ENCODE results near the gene FCAR.
"Not testable (repeated sequence)": the region's sequence is repeated elsewhere in the genome, so short reads cannot be mapped to it uniquely, and the experiment has no call there.

Gene FCAR

DNA sequence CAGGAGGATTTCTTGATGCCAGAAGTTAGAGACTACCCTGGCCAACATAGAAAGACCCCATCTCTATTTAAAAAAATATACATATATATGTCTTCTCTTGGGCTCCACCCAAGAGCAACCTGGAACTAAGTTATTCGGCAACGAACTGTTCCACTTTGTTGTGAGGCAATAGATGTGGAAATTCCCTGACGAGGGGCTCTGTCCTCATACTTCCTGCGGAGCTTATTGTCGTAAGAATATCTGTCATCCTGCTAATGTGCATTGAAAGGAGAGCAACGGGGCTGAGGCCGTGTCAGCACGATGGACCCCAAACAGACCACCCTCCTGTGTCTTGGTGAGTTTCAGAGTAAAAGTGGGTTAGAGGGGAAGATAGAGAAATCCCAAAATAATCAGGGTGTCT lies at the start of gene FCAR:
FCAR (plus strand) TSS at position 246 of the 400 bp plus-strand sequence; CDS start at position 301, 55 bp downstream.
- no peak for DNase-seq (ENCODE audit: low read depth in 2 of 2)

DNA sequence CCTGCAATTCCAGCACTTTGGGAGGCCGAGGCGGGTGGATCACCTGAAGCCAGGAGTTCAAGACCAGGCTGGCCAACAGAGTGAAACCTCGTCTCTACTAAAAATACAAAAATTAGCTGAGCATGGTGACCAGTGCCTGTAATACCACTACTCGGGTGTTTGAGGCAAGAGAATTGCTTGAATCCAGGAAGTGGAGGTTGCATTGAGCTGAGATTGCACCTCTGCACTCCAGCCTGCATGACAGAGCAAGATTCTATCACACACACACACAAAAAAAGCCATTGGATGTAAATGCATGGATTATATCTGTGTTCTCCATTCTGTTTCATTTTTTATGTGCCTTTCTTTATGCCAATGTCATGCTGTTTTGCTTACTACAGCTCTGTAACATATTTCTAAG lies 49.6 kb upstream of the FCAR start:
- DNase-seq (ENCODE audit: low read depth in 2 of 2) = not testable (repeated sequence)

DNA sequence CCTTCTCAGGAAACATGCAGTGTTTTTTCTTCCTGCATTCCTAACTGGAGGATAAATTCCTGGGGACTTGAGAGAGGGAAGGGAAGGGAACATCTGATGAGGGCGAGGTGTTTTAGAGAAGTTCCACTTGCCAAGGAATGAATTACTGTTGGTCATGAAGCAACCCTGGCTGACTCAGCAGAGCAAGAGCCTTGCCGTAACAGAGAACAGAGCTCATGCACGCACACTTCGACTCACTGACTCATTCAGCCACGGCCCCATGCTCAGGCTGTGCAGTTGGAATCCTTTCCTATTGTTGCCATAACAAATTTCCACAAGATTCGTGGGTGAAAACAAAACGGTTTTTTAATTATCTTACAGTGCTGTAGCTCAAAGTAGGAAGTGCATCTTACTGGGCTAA lies 48.7 kb upstream of the FCAR start:
- DNase-seq (ENCODE audit: low read depth in 2 of 2) = not testable (repeated sequence)

DNA sequence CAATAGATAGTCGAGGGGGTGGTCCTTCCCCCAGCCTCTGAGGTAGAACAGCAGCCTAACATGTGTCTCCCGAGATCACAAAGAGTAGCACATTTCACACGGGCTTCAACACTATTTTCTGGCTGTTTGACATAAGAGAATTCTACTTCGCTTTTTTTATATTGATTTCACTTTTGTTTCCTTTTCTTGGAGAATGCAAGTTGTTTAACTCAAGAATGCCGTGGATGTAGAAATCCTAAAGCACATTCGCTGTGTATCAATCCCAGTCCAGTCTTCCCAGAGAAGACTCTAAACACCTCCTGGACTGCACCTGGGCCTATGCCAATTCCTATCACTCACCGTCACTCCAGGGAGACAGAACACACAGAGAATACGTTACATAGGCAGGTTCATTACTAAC lies 46.0 kb upstream of the FCAR start:
- not testable (repeated sequence) for DNase-seq (ENCODE audit: low read depth in 2 of 2)

DNA sequence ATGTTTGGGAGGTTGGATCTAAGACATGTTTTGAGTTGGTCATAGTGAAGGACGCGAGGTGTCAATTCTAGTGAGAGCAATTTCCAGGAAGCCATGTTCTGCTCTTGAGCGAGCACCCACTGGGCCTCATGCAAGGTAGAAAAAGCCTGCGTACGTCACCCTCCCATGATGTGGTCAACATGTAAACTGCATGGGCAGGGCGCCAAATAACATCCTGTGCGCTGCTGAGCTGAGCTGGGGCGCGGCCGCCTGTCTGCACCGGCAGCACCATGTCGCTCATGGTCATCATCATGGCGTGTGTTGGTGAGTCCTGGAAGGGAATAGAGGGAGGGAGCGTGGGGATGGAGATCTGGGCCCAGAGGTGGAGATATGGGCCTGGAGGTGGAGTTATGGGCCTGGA lies 41.5 kb upstream of the FCAR start, which contains the start of gene KIR2DS4:
KIR2DS4 (plus strand) TSS at position 181 of the 400 bp plus-strand sequence.
- DNase-seq (ENCODE audit: low read depth in 2 of 2) = not testable (repeated sequence)

DNA sequence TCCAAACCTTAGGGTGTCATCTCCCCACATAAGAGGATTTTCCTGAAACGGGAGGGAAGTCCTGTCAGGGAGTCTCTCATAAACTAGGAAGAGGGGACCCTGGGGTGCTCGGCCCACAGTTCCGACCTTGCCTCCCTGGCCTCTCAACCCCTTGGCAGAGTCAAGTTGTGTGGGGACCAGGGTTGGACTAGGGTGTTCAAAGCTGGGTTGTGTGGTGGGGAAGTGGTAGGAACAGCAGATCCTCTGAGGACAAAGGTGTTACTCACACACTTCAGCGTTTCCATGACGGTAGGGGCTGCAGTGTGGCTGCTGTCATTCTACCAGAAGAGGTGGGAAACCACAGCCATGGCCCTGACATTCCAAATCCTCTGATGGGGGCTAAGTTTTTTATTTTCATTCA lies 38.9 kb upstream of the FCAR start:
- DNase-seq (ENCODE audit: low read depth in 2 of 2) = peak in 1 of 2 donors; percentile 21

DNA sequence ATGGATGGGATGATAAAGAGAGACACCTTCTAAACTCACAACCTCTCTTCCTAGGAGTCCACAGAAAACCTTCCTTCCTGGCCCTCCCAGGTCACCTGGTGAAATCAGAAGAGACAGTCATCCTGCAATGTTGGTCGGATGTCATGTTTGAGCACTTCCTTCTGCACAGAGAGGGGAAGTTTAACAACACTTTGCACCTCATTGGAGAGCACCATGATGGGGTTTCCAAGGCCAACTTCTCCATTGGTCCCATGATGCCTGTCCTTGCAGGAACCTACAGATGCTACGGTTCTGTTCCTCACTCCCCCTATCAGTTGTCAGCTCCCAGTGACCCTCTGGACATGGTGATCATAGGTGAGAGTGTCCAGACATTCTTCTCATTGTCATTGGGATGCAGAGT lies 36.5 kb upstream of the FCAR start:
- DNase-seq (ENCODE audit: low read depth in 2 of 2) = not testable (repeated sequence)

DNA sequence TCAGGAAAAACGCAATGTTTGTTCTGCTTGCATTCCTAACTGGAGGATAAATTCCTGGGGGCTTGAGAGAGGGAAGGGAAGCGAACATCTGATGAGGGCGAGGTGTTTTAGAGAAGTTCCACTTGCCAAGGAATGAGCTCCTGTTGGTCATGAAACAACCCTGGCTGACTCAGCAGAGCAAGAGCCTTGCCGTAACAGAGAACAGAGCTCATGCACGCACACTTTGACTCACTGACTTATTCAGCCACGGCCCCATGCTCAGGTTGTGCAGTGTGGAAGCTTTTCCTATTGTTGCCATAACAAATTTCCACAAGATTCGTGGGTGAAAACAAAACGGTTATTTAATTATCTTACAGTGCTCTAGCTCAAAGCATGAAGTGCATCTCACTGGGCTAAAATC lies 30.9 kb upstream of the FCAR start:
- not testable (repeated sequence) for DNase-seq (ENCODE audit: low read depth in 2 of 2)

DNA sequence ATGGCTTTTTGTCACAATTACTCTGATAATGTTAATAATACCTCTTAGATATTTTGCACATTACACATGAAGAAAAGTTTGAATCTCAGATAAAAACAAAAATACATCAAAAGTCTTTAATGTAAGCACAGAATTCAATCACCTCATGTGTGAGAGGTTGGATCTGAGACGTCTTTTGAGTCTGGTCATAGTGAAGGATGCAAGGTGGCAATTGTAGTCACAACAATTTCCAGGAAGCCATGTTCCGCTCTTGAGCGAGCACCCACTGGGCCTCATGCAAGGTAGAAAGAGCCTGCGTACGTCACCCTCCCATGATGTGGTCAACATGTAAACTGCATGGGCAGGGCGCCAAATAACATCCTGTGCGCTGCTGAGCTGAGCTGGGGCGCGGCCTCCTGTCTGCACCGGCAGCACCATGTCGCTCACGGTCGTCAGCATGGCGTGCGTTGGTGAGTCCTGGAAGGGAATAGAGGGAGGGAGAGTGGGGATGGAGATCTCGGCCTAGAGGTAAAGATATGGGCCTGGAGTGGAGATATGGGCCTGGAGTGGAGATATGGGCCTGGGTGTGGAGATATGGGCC lies 23.9 kb upstream of the FCAR start, which contains the start of gene KIR3DL2:
KIR3DL2 (plus strand) TSS at position 383 of the 580 bp plus-strand sequence; CDS start at position 416, 33 bp downstream.
- DNase-seq (ENCODE audit: low read depth in 2 of 2) = peak in 1 of 2 donors; percentile 21

DNA sequence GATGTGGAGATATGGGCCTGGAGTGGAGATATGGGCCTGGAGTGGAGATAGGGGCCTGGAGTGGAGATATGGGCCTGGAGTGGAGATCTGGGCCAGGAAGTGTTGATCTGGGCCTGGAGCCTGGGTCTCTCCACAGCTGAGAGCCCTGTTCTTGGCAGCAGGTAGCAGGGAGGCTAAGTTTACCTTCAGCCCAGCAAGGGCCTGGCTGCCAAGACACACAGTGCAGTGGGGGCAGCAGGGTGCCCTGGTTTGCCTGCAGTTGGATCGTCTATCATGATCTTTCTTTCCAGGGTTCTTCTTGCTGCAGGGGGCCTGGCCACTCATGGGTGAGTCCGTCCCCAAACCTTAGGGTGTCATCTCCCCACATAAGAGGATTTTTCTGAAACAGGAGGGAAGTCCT lies 23.1 kb upstream of the FCAR start:
- no peak for DNase-seq (ENCODE audit: low read depth in 2 of 2)

DNA sequence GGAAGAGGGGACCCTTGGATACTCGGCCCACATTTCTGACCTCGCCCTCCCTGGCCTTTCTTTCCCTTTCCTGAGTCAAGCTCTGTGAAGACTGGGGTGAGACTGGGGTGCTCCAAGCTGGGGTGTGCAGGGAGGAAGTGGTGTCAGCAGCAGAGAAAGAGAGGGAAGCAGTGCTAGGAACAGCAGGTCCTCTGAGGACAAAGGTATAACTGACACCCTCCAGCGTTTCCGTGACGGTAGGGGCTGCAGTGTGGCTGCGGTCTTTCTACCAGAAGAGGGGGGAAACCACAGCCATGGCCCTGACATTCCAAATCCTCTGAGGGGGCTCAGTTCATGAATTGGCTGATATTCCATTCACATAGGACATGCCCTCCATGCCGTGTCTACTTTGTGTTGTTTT lies 22.7 kb upstream of the FCAR start:
- DNase-seq (ENCODE audit: low read depth in 2 of 2) = no peak

DNA sequence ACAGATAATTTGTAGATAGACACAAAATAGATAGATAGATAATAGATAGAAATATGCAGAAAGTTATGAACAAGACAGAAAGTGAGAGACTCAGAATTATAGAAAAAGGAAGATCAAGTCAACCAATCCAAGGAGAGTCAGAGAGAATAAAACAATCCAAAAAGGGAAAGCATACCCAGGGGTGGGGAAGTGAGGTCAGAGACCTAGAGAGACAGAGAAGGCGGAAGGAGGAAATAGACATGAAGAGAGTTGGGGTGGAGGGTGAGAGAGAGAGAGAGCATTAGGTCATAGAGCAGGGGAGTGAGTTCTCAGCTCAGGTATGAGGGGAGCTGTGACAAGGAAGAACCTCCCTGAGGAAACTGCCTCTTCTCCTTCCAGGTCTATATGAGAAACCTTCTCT lies 18.8 kb upstream of the FCAR start:
- DNase-seq (ENCODE audit: low read depth in 2 of 2) = not testable (repeated sequence)

DNA sequence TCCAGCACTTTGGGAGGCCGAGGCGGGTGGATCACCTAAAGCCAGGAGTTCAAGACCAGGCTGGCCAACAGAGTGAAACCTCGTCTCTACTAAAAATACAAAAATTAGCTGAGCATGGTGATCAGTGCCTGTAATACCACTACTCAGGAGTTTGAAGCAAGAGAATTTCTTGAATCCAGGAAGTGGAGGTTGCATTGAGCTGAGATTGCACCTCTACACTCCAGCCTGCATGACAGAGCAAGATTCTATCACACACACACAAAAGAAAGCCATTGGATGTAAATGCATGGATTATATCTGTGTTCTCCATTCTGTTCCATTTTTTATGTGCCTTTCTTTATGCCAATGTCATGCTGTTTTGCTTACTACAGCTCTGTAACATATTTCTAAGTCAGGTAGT lies 15.6 kb upstream of the FCAR start:
- not testable (repeated sequence) for DNase-seq (ENCODE audit: low read depth in 2 of 2)

DNA sequence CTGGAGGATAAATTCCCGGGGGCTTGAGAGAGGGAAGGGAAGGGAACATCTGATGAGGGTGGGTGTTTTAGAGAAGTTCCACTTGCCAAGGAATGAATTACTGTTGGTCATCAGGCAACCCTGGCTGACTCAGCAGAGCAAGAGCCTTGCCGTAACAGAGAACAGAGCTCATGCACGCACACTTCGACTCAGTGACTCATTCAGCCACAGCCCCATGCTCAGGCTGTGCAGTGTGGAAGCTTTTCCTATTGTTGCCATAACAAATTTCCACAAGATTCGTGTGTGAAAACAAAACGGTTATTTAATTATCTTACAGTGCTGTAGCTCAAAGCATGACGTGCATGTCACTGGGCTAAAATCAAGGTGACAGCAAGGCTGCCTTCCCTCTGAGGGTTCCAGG lies 14.6 kb upstream of the FCAR start:
- not testable (repeated sequence) for DNase-seq (ENCODE audit: low read depth in 2 of 2)

DNA sequence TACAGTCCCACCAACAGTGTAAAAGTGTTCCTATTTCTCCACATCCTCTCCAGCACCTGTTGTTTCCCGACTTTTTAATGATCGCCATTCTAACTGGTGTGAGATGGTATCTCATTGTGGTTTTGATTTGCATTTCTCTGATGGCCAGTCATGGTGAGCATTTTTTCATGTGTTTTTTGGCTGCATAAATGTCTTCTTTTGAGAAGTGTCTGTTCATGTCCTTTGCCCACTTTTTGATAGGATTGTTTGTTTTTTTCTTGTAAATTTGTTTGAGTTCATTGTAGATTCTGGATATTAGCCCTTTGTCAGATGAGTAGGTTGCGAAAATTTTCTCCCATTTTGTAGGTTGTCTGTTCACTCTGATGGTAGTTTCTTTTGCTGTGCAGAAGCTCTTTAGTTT lies 10.6 kb upstream of the FCAR start:
- not testable (repeated sequence) for DNase-seq (ENCODE audit: low read depth in 2 of 2)

DNA sequence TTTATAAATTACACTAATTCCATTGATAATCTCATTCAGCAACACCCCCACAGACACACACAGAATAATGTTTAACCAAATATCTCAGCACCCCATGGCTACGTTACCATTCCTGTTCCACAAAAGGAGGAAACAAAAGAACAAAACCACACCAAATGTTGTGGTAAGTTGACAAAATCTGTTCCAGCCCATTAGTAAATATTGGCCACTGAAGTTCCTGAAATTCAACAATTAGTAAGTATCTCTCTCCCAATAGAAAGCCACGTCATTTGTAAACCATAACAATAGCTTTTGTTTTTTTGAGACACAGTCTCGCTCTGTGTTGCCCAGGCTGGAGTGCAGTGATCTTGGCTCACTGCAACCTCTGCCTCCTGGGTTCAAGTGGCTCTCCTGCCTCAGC lies 2.3 kb upstream of the FCAR start:
- no peak for DNase-seq (ENCODE audit: low read depth in 2 of 2)

DNA sequence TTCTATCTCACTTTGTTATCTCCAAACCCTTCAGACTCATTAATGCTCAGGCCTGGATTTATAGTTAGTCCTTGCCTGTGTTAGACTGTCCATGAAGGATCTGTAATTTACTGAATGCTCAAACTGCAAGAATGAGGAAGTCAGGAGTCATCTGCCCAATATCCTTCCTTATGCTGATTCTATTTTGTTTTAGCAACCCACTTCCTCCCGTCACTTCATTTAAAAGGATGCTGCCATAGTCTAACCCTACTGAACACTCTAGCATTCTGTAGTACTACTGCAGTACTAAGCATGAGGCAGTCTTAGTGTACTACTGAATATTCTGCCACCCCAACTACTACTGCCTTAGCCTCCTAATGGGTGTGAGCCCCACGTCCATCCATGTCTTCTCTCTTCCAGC lies 1.5 kb downstream of the FCAR start:
- DNase-seq (ENCODE audit: low read depth in 2 of 2) = no peak

DNA sequence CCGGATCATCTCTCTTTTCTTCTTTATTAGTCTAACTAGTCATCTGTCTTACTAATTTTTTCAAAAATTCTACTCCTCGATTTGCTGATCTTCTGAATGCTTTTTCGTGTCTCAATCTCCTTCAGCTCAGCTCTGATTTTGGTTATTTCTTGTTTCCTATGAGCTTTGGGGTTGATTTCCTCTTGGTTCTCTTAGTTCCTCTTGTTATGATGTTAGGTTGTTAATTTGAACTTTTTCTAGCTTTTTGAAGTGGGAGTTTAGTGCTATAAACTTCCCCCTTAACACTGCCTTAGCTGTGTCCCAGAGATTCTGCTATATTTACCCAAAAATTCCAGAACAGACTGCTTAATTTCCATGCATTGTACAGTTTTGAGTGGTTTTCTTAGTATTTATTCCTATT lies 3.4 kb downstream of the FCAR start:
- no peak for DNase-seq (ENCODE audit: low read depth in 2 of 2)

DNA sequence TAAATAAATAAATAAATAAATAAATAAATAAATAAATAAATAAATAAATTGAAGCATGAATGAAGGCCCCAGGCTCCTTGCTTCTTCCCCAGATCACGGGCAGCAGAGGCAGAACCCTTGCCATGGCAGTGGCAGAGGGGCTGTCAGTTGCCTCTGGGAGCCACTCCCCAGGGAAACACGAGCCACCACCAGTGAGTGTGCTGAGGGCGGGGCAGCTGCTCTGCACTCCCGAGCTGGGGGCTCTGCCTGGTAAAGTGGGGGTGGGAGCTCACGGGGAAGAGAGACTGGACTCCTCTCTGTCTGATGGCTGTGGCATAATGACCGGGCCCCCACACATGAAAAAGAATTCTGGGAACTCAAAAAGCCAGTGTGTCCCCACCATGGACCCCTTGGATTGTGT lies 7.8 kb downstream of the FCAR start:
- DNase-seq (ENCODE audit: low read depth in 2 of 2) = no peak

DNA sequence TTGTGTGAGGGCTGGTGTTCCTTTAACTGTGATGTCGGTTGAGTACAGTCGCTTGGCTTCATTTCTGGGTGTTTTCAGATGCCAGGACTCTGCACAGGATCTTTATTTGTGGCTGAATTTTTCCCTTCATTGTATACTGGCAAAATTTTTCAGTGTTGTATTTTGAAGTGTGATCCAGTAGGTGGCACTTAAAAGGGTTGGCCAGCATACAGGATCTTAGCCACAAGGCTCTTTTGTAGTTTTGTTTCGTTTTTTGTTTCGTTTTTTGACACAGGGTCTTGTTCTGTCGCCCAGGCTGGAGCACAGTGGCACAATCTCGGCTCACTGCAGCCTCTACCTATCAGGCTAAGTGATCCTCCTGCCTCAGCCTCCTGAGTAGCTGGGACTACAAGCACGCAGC lies 8.7 kb downstream of the FCAR start:
- DNase-seq (ENCODE audit: low read depth in 2 of 2) = no peak

DNA sequence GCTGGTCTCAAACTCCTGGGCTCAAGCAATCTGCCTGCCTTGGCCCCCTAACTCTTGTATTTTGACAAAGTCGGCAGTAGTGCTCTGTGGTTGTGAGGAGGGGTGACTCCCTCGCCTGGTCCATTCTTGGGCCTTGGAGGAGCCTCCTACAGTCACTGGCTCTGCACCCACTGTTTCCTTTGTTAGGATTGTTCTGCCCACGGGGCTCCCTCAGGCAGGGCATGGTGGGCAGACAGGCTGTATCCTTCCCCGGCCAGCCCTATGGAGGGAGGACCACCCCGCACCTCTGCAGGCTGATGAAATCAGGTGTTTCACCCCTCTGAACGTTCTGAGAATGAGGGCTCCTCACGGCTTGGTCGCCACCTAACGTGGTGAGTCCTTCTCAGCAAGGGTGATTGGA lies 9.2 kb downstream of the FCAR start:
- DNase-seq (ENCODE audit: low read depth in 2 of 2) = no peak

DNA sequence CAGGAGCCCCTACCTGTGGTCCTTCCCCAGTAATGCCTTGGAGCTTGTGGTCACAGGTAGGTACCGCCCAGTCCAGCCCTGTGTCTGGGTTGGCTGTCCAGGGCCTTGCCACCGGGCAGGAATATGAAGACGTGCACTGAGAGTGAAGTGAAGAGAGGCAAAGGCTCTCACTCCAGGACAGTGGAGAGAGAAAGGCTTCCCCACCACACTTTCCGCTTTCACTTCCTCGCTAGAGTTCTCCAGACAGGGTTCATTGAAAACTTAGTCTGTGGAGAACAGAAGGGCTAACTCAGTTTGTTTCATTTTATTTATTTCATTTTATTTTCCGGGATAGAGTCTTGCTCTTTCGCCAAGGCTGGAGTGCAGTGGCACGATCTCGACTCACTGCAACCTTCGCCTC lies 14.2 kb downstream of the FCAR start:
- no peak for DNase-seq (ENCODE audit: low read depth in 2 of 2)

DNA sequence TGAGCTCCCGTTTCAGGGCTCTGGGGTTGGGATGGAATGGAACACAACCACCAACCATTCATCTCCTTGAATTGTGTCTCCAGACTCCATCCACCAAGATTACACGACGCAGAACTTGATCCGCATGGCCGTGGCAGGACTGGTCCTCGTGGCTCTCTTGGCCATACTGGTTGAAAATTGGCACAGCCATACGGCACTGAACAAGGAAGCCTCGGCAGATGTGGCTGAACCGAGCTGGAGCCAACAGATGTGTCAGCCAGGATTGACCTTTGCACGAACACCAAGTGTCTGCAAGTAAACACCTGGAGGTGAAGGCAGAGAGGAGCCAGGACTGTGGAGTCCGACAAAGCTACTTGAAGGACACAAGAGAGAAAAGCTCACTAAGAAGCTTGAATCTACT lies 15.5 kb downstream of the FCAR start:
- no peak for DNase-seq (ENCODE audit: low read depth in 2 of 2)

DNA sequence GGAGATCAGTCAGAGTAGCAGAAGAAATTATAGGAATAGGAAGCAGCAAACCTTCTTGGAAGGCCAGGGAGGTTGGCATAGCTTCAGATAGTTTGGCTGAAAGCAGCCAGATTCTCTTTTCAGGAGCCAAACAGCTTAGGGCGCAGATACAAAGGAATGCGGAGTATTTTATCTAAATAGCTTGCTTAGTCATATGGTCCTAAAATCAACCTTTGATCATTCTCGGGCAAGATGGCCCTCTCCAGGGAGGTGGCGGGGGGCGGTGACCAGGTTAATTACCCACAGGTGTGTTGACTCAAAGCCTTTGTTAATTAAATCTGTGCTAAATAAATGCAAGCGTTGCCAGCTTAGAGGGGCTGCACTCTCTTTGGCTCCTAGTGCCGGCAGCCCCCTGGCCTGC lies 19.4 kb downstream of the FCAR start:
- no peak for DNase-seq (ENCODE audit: low read depth in 2 of 2)

Measured in stimulated activated CD8-positive, alpha-beta memory T cell treated with anti-CD3 and anti-CD28 coated beads, Interleukin-7, amount 100 ng/mL, for 4 hours (primary cell).